Measurements from ENCODE around the gene SPACA5.
"Not testable (repeated sequence)": the region's sequence is repeated elsewhere in the genome, so short reads cannot be mapped to it uniquely, and the experiment has no call there.

Gene SPACA5

GRCh38 chrX:48006688-48007087 lies at the start of gene SPACA5:
SPACA5 (plus strand) TSS chrX:48006988; CDS start chrX:48007803, 815 bp downstream.
- not testable (repeated sequence) for H3K4me3 ChIP-seq (ENCODE audit: low read depth, low read length)

- not testable (repeated sequence) for H3K4me3 ChIP-seq (ENCODE audit: low read depth, low read length)
Observed at GRCh38 chrX:47958206-47958605, 48.6 kb upstream of the SPACA5 start.

DNA sequence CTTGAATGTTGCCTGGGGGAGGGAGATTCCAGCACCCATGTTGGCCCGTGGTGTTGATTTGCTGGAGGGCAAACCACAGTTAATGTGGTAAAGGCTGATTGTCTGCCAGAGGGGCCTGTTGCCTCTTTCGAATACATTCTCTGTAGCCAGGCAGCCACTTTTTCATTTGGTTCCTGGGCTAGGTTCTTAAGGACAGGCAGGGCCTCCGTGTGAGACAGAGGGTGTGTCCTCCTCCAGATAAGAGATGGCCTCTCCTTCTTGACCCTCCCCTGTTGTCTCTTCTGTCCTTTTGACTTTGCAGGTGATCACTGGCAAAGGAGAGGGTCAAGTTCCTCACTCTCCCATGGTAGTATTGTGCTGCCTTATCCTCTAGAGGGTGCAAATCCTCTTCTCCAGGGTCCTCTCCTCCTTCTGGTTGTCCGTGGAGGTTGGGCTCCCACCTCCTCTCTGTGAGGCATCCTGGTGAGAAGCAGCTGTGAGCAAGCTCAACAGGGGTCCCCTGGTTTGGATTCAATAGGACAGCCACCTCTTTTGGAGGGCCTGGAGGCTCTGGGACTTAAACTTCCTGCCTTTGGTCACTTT lies 47.9 kb upstream of the SPACA5 start:
- no peak overlapping the region for H3K4me3 ChIP-seq (ENCODE audit: low read depth, low read length)

DNA sequence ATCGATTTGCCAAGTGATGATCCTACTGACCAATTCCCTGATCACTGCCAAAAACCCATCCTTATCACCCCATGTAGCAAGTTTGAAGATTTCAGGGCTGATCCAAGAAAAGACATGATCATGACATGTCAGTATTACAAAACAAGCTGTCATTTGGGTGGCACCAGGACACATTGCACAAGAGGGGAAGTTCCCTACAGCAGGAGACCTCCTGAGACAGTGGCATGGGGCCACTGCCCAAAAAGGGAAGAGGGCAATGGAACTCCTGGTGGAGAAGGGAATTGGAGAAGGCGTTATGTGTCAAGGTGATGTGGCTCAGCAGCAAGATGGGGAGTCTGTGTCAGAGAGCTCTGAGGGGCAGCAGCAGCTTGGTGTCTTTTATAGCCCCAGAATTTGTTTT lies 46.4 kb upstream of the SPACA5 start:
- H3K4me3 ChIP-seq (ENCODE audit: low read depth, low read length), result no peak overlapping the region

- H3K4me3 ChIP-seq (ENCODE audit: low read depth, low read length), result not testable (repeated sequence)
Observed at GRCh38 chrX:47961830-47962229, 45.0 kb upstream of the SPACA5 start.

- not testable (repeated sequence) for H3K4me3 ChIP-seq (ENCODE audit: low read depth, low read length)
Observed at GRCh38 chrX:47965526-47965925, 41.3 kb upstream of the SPACA5 start.

- no peak overlapping the region for H3K4me3 ChIP-seq (ENCODE audit: low read depth, low read length)
Observed at GRCh38 chrX:47973235-47973634, 33.6 kb upstream of the SPACA5 start.

DNA sequence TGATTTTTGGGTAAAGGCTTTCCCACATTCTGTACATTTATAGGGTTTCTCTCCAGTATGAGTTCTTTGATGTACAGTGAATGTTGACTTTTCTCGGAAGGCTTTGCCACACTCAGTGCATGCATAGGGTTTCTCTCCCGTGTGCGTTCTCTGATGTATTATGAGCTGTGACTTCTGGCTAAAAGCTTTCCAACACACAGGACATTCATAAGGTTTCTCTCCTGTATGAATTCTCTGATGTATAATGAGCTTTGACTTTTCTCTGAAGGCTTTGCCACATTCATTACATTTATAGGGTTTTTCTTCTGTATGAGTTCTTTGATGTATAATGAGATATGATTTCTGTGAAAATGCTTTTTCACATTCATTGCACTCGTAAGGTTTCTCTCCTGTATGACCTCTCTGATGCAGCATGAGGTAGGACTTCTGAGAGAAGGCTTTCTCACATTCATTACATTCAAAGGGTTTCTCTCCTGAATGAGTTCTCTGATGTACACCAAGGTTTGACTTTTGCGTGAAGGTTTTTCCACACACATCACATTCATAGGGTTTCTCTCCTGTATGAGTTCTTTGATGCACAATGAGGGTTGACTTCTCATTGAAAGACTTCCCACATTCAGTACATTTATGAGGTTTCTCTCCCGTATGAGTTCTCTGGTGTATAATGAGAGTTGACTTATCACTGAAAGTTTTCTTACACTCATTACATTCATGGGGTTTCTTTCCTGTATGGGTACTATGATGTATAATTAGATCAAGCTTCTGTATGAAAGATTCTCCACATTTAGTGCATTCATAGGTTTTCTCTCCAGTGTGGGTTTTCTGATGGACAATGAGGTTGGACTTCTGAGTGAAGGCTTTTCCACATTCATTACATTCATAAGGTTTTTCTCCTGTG lies 30.3 kb upstream of the SPACA5 start:
- H3K4me3 ChIP-seq (ENCODE audit: low read depth, low read length), result no peak overlapping the region

DNA sequence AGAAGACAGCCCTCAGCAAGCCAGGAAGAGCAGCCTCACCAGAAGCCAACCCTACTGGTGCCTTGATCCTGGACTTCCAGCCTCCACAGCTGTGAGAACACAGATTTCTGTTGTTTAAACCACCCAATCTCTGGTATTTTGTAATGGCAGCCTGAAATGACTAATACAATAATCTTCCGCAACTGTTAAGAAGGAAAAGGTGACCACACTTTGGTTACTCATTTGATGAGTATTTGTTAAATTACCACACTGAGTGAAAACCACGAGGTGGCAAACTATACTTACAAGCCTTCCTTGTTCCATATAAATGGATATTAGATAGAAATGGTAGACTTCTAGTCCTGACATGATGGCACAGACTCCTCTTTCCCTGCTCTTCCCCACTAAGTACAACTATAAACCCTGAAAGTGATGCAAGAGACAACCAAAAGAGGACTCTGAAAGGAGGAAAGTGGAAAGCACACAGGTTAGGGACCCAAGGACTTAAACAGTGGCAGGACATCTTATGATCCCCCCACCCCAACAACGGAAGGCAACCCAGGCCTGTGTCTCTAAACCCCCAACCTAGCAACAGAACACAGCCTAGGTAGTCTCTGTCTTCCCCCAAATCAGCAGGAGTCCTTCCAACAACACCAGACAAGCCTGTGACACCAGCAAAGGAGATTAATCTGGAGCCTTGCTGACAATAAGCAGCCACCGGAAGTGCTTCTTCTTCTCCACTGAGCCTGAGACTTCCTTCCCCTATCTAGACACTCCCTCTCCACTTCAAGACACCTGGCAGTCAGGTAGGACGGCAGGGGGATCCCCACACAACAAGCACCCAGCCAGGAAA lies 15.3 kb upstream of the SPACA5 start:
- H3K4me3 ChIP-seq (ENCODE audit: low read depth, low read length), result no peak overlapping the region

DNA sequence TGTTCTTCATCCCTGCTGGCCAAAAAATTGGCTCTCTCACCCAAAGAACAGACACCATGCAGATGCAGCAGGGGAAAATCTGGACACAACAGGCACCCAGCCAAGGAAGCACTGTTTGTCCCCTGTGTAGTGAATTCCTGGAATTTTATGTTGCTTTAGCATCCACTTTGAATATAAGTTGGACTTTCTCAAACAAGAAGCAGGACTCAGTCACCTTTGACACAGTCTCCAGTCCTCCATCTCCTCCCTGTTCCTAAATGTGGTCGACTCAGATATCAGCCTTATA lies 14.8 kb upstream of the SPACA5 start:
- H3K4me3 ChIP-seq (ENCODE audit: low read depth, low read length), result no peak overlapping the region

GRCh38 chrX:47992669-47993068 lies 14.1 kb upstream of the SPACA5 start:
- H3K4me3 ChIP-seq (ENCODE audit: low read depth, low read length), result no peak overlapping the region

DNA sequence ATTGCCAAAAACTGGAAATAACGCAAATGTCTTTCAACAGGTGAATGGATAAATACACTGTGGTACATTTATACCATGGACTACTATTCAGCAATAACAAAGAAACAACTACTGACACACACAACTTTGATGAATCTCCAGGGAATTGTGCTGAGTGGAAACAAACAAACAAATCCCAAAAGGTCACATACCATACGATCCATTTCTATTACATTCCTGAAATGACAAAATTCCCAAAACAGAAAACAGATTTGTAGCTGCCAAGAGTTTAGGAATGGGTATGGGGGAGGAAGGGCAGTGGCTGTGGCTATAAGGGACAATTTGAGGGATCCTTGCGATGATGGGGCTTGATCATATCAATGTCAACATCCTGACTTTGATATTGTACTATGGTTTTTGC lies 5.5 kb upstream of the SPACA5 start:
- H3K4me3 ChIP-seq (ENCODE audit: low read depth, low read length), result no peak overlapping the region

DNA sequence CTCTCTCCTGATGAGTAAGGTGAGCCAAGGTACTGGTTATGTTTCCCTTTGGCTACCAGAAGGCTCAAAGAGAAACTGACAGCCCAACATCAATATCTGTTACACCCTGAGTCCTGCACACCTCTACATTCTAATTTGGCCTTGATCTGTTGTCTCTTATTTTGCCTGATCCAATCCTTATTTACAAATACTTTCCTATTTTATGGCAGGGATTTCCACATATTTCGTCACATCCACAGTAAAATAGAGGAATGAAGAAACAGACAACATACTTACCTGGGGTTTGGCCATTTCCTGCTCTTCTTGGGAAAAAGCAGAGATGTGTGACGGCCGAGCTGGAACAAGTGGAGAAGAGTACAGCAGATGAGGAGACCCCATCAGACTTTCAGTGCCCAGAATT lies 4.5 kb upstream of the SPACA5 start:
- no peak overlapping the region for H3K4me3 ChIP-seq (ENCODE audit: low read depth, low read length)

DNA sequence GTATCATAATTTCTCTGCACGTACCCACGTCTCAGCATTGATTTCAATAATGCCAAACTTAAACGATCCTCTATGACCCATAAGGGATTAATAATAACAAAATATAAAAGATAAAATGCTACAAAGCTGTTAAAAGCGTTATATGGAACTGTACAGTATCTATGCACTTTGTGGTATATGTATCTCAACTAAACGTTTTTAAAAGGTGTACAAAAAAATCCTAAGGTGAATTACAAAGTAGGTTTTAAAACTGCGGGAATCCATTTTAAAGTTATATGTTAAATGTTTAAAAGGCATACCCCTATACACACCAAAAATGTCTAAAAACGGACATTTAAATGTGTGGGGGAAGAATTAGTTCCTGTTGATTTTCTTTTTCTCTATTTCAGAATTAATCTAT lies 3.9 kb upstream of the SPACA5 start:
- H3K4me3 ChIP-seq (ENCODE audit: low read depth, low read length), result no peak overlapping the region

DNA sequence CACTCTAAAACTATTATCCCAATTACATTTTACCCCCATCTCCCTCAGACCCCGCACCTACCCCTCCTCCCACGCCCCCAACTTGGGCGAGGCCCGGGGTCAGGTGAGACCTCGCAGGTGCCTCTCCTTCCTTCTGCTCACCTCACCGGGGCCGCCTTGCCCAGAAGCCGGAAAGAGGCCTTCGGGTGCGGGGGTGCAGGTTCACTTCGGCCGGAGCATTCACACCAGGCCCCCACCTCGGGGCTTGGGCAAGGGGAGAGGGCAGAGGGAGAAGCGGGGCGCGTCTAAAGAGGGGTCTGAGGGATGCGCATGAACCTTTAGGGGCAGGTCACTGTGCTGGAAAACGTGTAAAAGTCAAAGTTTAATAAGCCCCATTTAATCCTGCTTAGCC lies 3.4 kb upstream of the SPACA5 start:
- peak overlapping the region; percentile 69 for H3K4me3 ChIP-seq (ENCODE audit: low read depth, low read length)

GRCh38 chrX:48003758-48004457 lies 2.9 kb upstream of the SPACA5 start, which contains the start of gene ZNF182:
ZNF182 (minus strand) TSS chrX:48003989; CDS start chrX:48002609, 1,380 bp downstream.
- peak within 1 kb of the TSS; percentile 69 for H3K4me3 ChIP-seq (ENCODE audit: low read depth, low read length)

DNA sequence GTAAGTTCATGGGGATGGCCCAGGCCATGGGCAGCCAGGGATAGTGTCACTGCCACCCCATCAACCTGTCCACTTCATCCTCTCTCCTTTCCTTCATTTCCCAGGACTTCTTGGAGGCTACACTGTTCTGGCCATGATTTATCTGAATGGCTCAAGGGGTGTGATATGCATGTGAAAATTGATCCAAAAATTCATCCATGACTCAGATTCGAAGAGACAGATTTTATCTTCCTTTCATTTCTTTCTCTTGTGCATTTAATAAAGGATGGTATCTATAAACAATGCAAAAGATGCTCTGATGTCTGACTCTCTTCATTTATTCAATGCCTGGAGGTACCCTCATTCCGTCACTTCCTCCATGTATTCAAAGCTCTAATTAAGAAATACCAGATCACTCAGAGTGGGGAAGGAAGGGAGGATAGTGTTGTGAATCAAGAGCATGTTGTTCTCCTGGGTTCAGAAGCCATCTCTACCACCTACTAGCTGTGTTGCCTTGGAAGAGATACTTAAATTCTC lies 2.7 kb downstream of the SPACA5 start:
- H3K4me3 ChIP-seq (ENCODE audit: low read depth, low read length), result not testable (repeated sequence)

DNA sequence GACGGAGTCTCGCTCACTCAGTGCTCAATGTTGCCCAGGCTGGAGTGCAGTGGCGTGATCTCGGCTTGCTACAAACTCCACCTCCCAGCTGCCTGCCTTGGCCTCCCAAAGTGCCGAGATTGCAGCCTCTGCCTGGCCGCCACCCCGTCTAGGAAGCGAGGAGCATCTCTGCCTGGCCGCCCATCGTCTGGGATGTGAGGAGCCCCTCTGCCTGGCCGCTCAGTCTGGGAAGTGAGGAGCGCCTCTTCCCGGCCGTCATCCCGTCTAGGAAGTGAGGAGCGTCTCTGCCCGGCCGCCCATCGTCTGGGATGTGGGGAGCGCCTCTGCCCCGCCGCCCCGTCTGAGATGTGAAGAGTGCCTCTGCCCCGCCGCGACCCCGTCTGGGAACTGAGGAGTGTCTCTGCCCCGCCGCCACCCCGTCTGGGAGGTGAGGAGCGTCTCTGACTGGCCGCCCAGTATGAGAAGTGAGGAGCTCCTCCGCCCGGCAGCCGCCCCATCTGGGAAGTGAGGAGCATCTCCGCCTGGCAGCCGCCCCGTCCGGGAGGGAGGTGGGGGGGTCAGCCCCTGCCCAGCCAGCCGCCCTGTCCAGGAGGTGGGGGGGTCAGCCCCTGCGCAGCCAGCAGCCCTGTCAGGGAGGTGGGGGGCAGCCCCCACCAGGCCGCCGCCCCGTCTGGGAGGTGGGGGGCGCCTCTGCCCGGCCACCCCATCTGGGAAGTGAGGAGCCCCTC lies 10.0 kb downstream of the SPACA5 start:
- H3K4me3 ChIP-seq (ENCODE audit: low read depth, low read length), result not testable (repeated sequence)

- H3K4me3 ChIP-seq (ENCODE audit: low read depth, low read length), result not testable (repeated sequence)
Observed at GRCh38 chrX:48019892-48020291, 13.1 kb downstream of the SPACA5 start.

DNA sequence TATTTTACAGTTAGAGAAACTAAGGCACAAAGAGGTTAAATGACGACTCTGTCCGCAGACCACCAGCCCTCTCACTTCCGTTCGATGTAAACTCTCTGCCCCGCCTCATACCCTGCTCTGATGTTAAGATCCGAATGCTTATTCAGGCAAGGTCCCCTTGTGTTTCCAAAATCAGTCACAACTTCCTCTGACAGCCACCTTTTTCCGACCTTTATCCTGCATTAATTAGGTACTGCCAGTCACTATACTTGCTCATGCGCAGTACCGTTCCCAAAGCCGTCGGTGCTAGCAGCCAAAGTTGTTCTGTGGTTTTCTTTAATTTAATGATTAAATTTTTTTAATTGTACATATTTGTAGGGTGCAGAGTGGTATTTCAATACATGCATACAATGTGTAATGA lies 13.7 kb downstream of the SPACA5 start:
- H3K4me3 ChIP-seq (ENCODE audit: low read depth, low read length), result not testable (repeated sequence)
